Adrenal gland (tissue), 5 donors: Measurements from ENCODE around the gene SPINK4.

Experiments used
- POLR2A ChIP-seq, 2 donors: fragments of 450-650 bp; IDR thresholded peaks; one replicate each; pipeline ENCODE4 v1.6.1; 2017; ENCODE audit warnings: antibody characterized with exemption in 2 of 2, mild to moderate bottlenecking in 2 of 2, moderate library complexity in 1 of 2
- TF ChIP-seq, protein P1 (sequence below), 6 experiments: fragments of 450-650 bp in 4 of 6; fragments of 200-600 bp in 2 of 6; sonication (generic) in 1 of 6; IDR thresholded peaks; 1 replicate in 5 of 6; 2 replicates in 1 of 6; pipeline versions ENCODE4 v1.5.1 to v1.8.0; 2016 to 2021; ENCODE audit warnings: antibody characterized with exemption in 6 of 6, mild to moderate bottlenecking in 2 of 6, moderate library complexity in 1 of 6
- donor health status: DM: no; HTN: no; CAD: no.

DNA sequence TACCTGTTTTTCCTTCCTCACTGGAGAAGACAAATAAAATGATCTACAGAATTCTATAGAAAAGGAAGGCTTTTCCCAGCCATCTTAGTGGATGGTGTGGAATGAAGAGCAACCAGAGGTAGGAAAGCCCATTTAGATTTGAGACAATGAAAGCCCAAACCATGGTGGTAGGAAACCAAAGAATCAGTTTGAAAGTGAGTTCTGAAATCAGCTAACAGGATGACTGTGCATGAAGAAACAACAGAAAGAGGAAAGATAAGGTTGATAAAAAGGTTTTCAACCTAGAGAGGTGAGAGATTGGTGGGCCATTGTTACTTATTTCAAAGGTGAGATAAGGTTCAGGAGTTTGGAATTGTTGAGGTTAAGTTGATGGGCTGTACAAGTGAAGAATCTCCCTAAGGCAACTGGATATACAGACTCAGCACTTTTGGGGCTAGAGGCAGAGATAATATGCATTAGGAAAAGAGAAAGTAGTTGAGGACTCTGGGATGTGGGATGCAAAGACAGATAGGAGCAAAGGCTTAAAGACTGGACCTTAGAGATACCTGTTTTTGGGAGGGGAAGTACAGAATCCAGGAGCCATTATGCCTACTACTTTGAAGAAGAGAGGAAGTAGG lies 27.3 kb downstream of the SPINK4 start:
- TF ChIP-seq, protein P1, sequence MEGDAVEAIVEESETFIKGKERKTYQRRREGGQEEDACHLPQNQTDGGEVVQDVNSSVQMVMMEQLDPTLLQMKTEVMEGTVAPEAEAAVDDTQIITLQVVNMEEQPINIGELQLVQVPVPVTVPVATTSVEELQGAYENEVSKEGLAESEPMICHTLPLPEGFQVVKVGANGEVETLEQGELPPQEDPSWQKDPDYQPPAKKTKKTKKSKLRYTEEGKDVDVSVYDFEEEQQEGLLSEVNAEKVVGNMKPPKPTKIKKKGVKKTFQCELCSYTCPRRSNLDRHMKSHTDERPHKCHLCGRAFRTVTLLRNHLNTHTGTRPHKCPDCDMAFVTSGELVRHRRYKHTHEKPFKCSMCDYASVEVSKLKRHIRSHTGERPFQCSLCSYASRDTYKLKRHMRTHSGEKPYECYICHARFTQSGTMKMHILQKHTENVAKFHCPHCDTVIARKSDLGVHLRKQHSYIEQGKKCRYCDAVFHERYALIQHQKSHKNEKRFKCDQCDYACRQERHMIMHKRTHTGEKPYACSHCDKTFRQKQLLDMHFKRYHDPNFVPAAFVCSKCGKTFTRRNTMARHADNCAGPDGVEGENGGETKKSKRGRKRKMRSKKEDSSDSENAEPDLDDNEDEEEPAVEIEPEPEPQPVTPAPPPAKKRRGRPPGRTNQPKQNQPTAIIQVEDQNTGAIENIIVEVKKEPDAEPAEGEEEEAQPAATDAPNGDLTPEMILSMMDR (IDR thresholded peaks at IDR 0.05) = no peak
- TF ChIP-seq POLR2A (IDR thresholded peaks at IDR 0.05) = no peak
